Smooth muscle cell (in vitro differentiated cells): ENCODE results near the gene ACKR4. TPM values are rescaled to one million over a fixed set of nuclear protein-coding genes. Genes with fewer than 3 reads are reported as not detected.

Experiments
- DNase-seq: peaks from one replicate; lab custom pipeline; 2025; ENCODE audit not compliant: unreplicated experiment; lab: John Stamatoyannopoulos, UW
- H2AFZ ChIP-seq: fragments of 200-600 bp; sonication (generic); 2 replicates; pipeline ENCODE4 v1.6.0; 2016; ENCODE audit warnings: antibody characterized with exemption, low read depth, mild to moderate bottlenecking
- H3F3A ChIP-seq: fragments of 200-600 bp; sonication (generic); 2 replicates; pipeline ENCODE4 v1.6.0; 2017; ENCODE audit warnings: antibody characterized with exemption, low read depth
- H3K27ac ChIP-seq: fragments of 200-600 bp; sonication (generic); 2 replicates; pipeline ENCODE4 v1.5.1; 2016; ENCODE audit warnings: low read depth, mild to moderate bottlenecking
- H3K27me3 ChIP-seq: fragments of 200-600 bp; sonication (generic); 2 replicates; pipeline ENCODE4 v1.6.1; 2016; ENCODE audit warnings: low read depth, mild to moderate bottlenecking
- H3K36me3 ChIP-seq: fragments of 200-600 bp; sonication (generic); 2 replicates; pipeline ENCODE4 v1.5.1; 2016; ENCODE audit warnings: low read depth
- H3K4me1 ChIP-seq: fragments of 200-600 bp; sonication (generic); 2 replicates; pipeline ENCODE4 v1.5.1; 2016; ENCODE audit warnings: low read depth
- H3K4me2 ChIP-seq: fragments of 200-600 bp; sonication (generic); 2 replicates; pipeline ENCODE4 v1.6.0; 2016; ENCODE audit warnings: mild to moderate bottlenecking
- H3K4me3 ChIP-seq: fragments of 200-600 bp; sonication (generic); 2 replicates; pipeline ENCODE4 v1.5.1; 2016; ENCODE audit warnings: mild to moderate bottlenecking
- H3K79me2 ChIP-seq: fragments of 200-600 bp; sonication (generic); 2 replicates; pipeline ENCODE4 v1.6.0; 2016; ENCODE audit warnings: low read depth, mild to moderate bottlenecking
- H3K9ac ChIP-seq: fragments of 200-600 bp; sonication (generic); 2 replicates; pipeline ENCODE4 v1.6.0; 2016; ENCODE audit warnings: low read depth
- H3K9me3 ChIP-seq: fragments of 200-600 bp; sonication (generic); replicated peaks from 2 replicates; pipeline ENCODE4 v1.5.1; 2016; ENCODE audit warnings: low read depth
- H4K20me1 ChIP-seq: fragments of 200-600 bp; sonication (generic); 2 replicates; pipeline ENCODE4 v1.6.0; 2016; ENCODE audit warnings: low read depth
- CTCF ChIP-seq: fragments of 200-600 bp; sonication (generic); IDR thresholded peaks from 2 replicates; pipeline ENCODE4 v1.5.1; 2017; ENCODE audit warnings: borderline replicate concordance, mild to moderate bottlenecking, antibody characterized with exemption; ENCODE audit not compliant: insufficient read depth, poor library complexity, severe bottlenecking
- WGBS: methylation state at CpG from one replicate; pipeline ENCODE4 v1.1.7; 2016; ENCODE audit warnings: low lambda C conversion rate; 5-methylcytosine and 5-hydroxymethylcytosine counted together
- polyA plus RNA-seq: library from polyadenylated mRNA; unstranded; fragments of >200 nt; fragmentation: Nextera tagmentation; extraction: Ambion mirVana; gene quantifications from 2 replicates; pipeline ENCODE4 v1.2.1, GENCODE V29; 2016
- total RNA-seq: library from RNA; depleted of rRNA; stranded (reverse); fragments of >200 nt; gene quantifications from 2 replicates; pipeline ENCODE4 v1.2.3, GENCODE V29; 2014

ACKR4 gene
- total and polyA plus RNA-seq, 2 experiments from 2014 or later, result not detected

- H4K20me1 ChIP-seq, result no peaks in the 10 kb centered on the region
- no peak overlapping the region for H3K9ac ChIP-seq
- H3K27ac ChIP-seq, result no peak overlapping the region
- TF ChIP-seq CTCF, result no peak
- no peak overlapping the region for H2AFZ ChIP-seq
- 100% methylated on average over 1 of the region's 1 CpG for WGBS
- H3K79me2 ChIP-seq, result no peaks in the 10 kb centered on the region
- H3K4me2 ChIP-seq, result no peak overlapping the region
- H3K27me3 ChIP-seq, result no peaks in the 10 kb centered on the region
- DNase-seq, result no peak
- no peak overlapping the region for H3K4me3 ChIP-seq
- peaks cover 4% of the 10 kb centered on the region for H3F3A ChIP-seq
- peaks cover 7% of the 10 kb centered on the region for H3K9me3 ChIP-seq
- H3K36me3 ChIP-seq, result peaks cover 16% of the 10 kb centered on the region
- no peaks in the 10 kb centered on the region for H3K4me1 ChIP-seq
Measured at GRCh38 chr3:132616780-132617179, 19.7 kb downstream of the ACKR4 start.

GRCh38 chr3:132622148-132622547 lies 25.1 kb downstream of the ACKR4 start:
- H2AFZ ChIP-seq, result no peak overlapping the region
- H4K20me1 ChIP-seq, result no peaks in the 10 kb centered on the region
- no peak overlapping the region for H3K27ac ChIP-seq
- no peak for TF ChIP-seq CTCF
- WGBS, result 87% methylated on average over 1 of the region's 1 CpG
- H3K79me2 ChIP-seq, result no peaks in the 10 kb centered on the region
- H3K4me3 ChIP-seq, result no peak overlapping the region
- H3K4me2 ChIP-seq, result no peak overlapping the region
- peaks cover 16% of the 10 kb centered on the region for H3K36me3 ChIP-seq
- H3K9ac ChIP-seq, result no peak overlapping the region
- peaks cover 7% of the 10 kb centered on the region for H3K9me3 ChIP-seq
- H3K27me3 ChIP-seq, result no peaks in the 10 kb centered on the region
- no peaks in the 10 kb centered on the region for H3K4me1 ChIP-seq
- DNase-seq, result no peak
- H3F3A ChIP-seq, result peaks cover 4% of the 10 kb centered on the region

GRCh38 chr3:132622761-132623160 lies 25.7 kb downstream of the ACKR4 start:
- Histone ChIP-seq H3K4me1 (no peaks in the 10 kb centered on the region), H4K20me1 (no peaks in the 10 kb centered on the region), H3K9ac (no peak overlapping the region), H2AFZ (no peak overlapping the region), H3K27me3 (no peaks in the 10 kb centered on the region), H3K4me3 (no peak overlapping the region), H3K4me2 (no peak overlapping the region), H3K79me2 (no peaks in the 10 kb centered on the region), H3F3A (peaks cover 4% of the 10 kb centered on the region), H3K9me3 (peaks cover 7% of the 10 kb centered on the region), H3K36me3 (peaks cover 20% of the 10 kb centered on the region), H3K27ac (no peak overlapping the region)
- TF ChIP-seq CTCF, result no peak
- 98% methylated on average over 1 of the region's 1 CpG for WGBS
- no peak for DNase-seq

- WGBS, result 100% methylated on average over 1 of the region's 1 CpG
- Histone ChIP-seq H2AFZ (no peak overlapping the region), H3K27me3 (no peaks in the 10 kb centered on the region), H3K4me1 (no peaks in the 10 kb centered on the region), H3K27ac (no peak overlapping the region), H3K9me3 (peaks cover 7% of the 10 kb centered on the region), H3K4me2 (no peak overlapping the region), H3F3A (peaks cover 4% of the 10 kb centered on the region), H3K4me3 (no peak overlapping the region), H4K20me1 (no peaks in the 10 kb centered on the region), H3K79me2 (no peaks in the 10 kb centered on the region), H3K9ac (no peak overlapping the region), H3K36me3 (peaks cover 21% of the 10 kb centered on the region)
- DNase-seq, result no peak
- no peak for TF ChIP-seq CTCF
Measured at GRCh38 chr3:132623646-132624045, 26.6 kb downstream of the ACKR4 start.
